Epithelial cell of esophagus (primary cell): ENCODE measurements around the gene WDPCP.
"Not testable (repeated sequence)": the region's sequence is repeated elsewhere in the genome, so short reads cannot be mapped to it uniquely, and the experiment has no call there.

Experiments used
- DNase-seq: peaks from one replicate; pipeline ENCODE4 v3.0.0; 2010; ENCODE audit warnings: low read depth
- H3K4me3 ChIP-seq: 2 replicates; pipeline ENCODE4 v1.5.1; 2011; ENCODE audit warnings: mild to moderate bottlenecking, low read length, control low read depth
- TF ChIP-seq, protein P1 (sequence below): IDR thresholded peaks from 2 replicates; pipeline ENCODE4 v1.5.1; 2011; ENCODE audit warnings: low read depth, mild to moderate bottlenecking, low read length, control low read depth, inconsistent platforms; ENCODE audit not compliant: insufficient read depth; ENCODE audit errors: missing control alignments

The WDPCP gene

DNA sequence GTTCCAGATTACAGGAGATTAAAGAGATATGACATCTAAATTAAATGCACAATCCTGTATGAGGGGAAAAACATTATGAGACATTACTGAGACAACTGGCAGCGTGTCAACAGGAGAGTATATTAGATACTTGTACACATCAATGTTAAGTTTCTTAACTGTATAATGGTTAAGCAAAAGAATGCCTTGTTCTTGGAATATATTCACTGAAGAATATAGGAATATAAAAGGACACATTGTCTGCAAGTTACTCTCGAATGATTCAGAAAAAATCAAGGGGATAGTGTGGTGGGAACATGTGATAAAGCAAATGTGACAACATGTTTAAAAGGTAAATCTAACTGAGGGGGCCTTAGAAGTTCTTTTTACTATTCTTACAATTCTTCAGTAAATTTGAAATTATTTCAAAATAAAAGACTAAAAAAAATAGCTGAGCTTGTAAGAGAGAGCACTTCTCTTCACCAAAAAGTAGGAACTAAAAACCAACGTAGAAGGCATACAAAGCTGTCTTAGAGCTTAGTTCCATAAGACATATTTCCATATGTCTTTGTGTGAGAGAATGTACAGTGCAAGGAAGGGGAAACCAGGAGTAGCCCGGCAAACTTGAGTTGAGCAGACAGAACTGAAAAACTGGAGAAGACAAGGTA lies 7.5 kb downstream of the WDPCP start:
- H3K4me3 ChIP-seq: no peak overlapping the region
- DNase-seq: no peak
- TF ChIP-seq, protein P1, sequence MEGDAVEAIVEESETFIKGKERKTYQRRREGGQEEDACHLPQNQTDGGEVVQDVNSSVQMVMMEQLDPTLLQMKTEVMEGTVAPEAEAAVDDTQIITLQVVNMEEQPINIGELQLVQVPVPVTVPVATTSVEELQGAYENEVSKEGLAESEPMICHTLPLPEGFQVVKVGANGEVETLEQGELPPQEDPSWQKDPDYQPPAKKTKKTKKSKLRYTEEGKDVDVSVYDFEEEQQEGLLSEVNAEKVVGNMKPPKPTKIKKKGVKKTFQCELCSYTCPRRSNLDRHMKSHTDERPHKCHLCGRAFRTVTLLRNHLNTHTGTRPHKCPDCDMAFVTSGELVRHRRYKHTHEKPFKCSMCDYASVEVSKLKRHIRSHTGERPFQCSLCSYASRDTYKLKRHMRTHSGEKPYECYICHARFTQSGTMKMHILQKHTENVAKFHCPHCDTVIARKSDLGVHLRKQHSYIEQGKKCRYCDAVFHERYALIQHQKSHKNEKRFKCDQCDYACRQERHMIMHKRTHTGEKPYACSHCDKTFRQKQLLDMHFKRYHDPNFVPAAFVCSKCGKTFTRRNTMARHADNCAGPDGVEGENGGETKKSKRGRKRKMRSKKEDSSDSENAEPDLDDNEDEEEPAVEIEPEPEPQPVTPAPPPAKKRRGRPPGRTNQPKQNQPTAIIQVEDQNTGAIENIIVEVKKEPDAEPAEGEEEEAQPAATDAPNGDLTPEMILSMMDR: no peak

DNA sequence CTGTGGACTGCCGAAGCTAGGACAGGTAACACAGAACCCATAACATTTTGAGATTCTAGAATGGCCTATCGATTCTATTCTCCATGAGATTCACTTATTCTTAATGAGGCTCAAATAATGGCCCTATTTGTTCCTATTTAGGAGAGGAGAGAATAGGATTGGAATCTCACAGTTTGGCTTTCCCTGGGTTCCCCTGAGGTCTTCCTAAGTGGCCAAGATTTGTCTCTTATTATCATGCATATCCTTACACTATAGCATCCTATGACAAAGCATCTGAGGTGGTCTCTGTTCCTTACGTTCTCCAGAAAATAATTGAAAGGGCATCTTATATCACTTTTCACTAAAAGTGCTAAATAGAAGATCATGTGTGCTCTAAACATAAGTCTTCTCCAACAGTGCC lies 9.5 kb downstream of the WDPCP start:
- no peak for DNase-seq
- H3K4me3 ChIP-seq: no peak overlapping the region
- TF ChIP-seq, protein P1: no peak

DNA sequence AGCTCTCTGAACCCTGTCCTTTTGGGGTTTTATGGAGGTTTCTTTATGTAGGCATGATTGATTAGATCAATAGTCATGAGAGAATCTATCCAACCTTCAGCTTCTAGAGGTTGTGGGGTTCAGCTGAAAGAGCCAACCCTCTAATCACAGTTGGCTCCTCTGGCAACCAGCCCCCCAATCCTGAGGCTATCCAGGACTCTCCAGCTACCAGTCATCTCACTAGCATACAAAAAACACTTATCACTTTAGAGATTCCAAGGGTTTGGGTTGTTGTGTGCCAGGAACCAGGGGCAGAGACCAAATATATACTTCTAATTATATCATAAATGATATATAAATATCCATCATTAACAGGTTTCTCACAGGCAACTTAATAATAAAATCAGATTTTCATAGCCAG lies 11.7 kb downstream of the WDPCP start:
- DNase-seq: no peak
- H3K4me3 ChIP-seq: no peak overlapping the region
- TF ChIP-seq, protein P1: no peak

DNA sequence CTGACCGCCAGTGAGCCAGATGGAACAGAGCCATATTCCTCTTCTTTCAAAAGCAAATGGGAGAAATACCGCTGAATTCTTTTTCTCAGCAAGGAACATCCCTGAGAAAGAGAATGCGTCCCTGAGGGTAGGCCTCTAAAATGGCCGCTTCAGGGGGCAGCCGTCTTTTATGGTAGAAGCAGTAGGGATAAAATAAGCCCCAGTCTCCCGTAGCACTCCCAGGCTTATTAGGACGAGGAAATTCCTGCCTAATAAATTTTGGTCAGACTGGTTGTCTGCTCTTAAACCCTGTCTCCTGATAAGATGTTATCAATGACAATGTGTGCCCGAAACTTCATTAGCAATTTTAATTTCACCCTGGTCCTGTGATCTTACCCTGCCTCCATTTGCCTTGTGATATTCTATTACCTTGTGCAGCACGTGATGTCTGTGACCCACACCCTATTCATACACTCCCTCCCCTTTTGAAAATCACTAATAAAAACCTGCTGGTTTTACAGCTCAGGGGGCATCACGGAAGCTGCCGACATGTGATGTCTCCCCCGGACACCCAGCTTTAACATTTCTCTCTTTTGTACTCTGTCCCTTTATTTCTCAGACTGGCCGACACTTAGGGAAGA lies 14.4 kb downstream of the WDPCP start:
- not testable (repeated sequence) for DNase-seq, H3K4me3 ChIP-seq

DNA sequence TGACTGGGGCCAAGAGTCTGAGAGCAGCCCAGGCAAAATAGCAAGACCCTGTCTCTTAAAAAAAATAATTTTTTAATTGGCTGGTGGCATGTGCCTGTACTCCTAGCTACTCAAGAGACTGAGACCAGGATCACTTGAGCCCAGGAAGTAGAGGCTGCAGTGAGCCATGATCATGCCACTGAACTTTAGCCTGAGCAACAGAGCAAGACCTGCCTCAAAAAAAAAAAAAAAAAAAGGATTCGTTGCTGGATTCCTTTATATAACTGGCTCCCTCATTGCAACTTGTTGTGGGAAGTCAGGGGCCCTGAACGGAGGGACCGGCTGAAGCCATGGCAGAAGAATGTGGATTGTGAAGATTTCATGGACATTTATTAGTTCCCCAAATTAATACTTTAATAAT lies 15.3 kb downstream of the WDPCP start:
- DNase-seq, H3K4me3 ChIP-seq: not testable (repeated sequence)

DNA sequence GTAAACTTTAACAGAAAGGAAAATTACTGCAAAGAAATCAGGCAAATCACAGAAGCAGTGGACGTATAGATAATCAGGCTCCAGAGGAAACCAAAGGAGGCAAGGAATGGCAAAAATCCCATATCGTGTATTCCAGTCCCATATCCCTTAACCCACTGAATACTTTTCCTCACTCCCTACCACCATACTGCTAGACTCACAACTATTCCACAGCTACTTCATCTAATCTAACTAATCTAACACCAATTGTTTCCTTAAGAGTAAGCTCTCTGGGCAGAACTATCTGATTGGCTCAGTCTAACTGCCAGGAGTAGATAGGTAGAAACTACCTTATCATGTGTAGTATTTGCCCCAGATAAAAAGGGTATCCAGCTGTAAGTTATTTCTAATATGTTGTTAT lies 16.3 kb downstream of the WDPCP start:
- DNase-seq: no peak
- no peak overlapping the region for H3K4me3 ChIP-seq
- TF ChIP-seq, protein P1: no peak

DNA sequence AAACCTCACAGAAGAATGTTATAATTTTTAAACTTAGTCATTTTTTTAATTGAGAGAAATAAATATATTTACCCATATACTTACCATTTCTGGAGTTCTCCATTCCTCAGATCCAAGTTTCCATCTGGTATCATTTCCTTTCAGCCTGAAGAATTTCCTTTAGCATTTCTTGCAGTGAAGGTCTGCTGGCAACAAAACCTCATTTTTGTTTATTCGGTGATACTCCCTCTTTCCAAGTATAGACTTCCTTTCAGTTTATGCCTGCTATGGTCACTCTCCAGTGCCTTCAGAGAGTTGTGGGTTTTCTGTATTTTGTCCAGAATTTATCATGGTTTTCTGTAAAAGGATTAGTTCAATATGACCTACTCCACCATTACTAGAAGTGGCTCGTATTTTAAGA lies 17.0 kb downstream of the WDPCP start:
- DNase-seq: no peak
- H3K4me3 ChIP-seq: no peak overlapping the region
- TF ChIP-seq, protein P1: no peak

DNA sequence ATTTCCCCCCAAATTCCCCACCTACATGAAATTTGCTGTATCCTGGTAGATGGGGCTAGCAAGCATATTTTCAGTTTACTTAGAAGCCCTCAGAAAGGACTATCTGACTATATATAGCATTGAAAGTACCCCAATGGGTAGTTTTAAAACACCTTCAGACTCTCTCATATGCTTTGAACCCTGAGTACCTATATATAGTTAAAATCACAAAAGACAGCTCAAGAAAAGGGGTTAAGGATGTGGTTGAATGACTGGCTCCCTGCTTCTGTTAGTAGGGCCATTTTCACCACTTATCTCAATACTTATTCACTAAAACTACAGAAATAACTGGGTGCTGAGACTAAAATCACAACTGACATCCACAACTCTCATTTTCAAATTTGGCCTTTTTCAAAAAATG lies 18.5 kb downstream of the WDPCP start:
- TF ChIP-seq, protein P1: no peak
- no peak overlapping the region for H3K4me3 ChIP-seq
- DNase-seq: no peak
